ENCODE results near the gene PCDHB15.
"Not testable (repeated sequence)": the region's sequence is repeated elsewhere in the genome, so short reads cannot be mapped to it uniquely, and the experiment has no call there.

PCDHB15 gene

GRCh38 chr5:141245250-141245717 lies at the start of gene PCDHB15:
Gene PCDHB15, plus strand, starts transcription at chr5:141245395. Its CDS starts 184 bp downstream, at chr5:141245579.
- DNase-seq (ENCODE audit: extremely low read depth in 1 of 2, low read depth in 1 of 2) = no peak

DNA sequence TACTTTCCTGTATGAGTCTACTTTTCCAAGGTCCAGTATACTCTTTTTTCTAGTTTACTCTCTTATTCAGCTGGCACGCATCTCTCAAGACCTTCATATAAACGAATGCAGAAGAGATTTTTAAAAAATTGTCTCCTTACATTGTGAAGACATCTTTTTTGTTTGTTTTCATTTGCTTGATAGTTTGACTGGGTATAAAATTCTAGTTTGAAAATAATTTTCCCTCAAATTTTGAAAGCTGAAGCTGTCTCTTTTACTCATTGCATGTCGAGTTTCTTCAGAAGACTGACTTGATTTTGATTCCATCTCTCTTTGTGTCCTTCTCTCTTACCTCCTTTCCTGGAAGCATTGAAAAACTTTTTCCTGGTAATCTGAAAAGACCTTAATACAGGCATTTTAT lies 48.8 kb upstream of the PCDHB15 start:
- no peak for DNase-seq (ENCODE audit: extremely low read depth in 1 of 2, low read depth in 1 of 2)

DNA sequence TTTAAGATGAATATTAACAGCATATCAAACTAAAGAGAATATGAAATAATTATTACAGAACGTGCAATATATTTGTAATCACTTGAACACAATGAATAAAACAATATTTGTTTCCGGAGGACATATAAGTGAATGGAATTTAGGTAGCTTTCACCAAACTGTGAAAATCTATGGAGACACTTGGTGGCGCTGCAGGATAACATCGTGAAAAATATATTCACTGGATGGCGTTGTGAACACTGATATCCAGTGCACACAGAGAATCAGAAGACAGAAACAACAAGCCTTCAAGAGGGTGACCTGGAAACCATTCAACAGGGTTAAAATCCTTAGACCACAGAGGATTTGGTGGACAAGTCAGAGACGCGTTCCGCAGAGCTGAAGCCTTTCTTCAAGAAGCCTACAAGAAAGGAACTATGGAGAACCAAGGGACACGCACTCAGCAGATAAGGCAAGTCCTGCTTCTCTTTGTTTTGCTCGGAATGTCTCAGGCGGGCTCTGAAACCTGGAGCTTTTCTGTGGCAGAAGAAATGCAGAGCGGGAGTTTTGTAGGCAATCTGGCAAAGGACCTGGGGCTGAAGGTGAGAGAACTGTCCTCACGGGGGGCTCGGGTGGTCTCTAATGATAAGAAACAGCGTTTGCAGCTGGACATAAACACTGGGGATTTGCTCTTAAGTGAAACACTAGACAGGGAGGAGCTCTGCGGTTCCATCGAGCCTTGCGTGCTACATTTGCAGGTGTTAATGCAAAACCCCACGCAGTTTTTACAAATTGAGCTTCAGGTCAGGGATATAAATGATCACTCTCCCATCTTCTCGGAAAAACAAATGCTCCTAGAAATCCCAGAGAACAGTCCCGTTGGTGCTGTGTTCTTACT lies 45.6 kb upstream of the PCDHB15 start, which contains the start of gene PCDHB11:
Gene PCDHB11 (plus strand): TSS at position 269 of the 877 bp plus-strand sequence. CDS start 148 bp downstream, at position 417.
- DNase-seq (ENCODE audit: extremely low read depth in 1 of 2, low read depth in 1 of 2) = no peak

GRCh38 chr5:141201126-141201525 lies 44.1 kb upstream of the PCDHB15 start:
- not testable (repeated sequence) for DNase-seq (ENCODE audit: extremely low read depth in 1 of 2, low read depth in 1 of 2)

DNA sequence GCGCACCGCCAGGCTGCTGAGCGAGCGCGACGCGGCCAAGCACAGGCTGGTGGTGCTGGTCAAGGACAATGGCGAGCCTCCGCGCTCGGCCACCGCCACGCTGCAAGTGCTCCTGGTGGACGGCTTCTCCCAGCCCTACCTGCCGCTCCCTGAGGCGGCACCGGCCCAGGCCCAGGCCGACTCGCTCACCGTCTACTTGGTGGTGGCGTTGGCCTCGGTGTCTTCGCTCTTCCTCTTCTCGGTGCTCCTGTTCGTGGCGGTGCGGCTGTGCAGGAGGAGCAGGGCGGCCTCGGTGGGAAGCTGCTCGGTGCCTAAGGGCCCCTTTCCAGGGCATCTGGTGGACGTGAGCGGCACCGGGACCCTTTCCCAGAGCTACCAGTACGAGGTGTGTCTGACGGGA lies 43.5 kb upstream of the PCDHB15 start:
- DNase-seq (ENCODE audit: extremely low read depth in 1 of 2, low read depth in 1 of 2) = not testable (repeated sequence)

DNA sequence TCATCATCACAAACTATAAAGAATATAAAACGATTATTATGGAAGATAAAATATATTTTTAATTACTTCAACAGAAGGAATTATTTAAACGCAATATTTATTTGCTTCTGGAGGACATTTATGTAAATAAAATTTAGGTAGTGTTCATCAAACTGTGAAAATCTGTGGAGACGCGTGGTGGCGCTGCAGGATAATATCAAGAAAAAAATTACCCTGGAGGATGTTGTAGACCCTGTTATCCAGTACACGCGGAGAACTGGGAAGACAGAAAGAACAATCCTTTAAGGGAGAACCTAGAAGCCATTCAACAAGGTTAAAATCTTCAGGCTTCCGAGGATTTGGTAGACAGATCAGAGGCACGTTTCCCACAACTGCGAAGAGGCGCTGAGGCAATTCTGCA lies 36.7 kb upstream of the PCDHB15 start, which contains the start of gene PCDHB12:
Gene PCDHB12 (plus strand): TSS at position 242 of the 400 bp plus-strand sequence. CDS start 189 bp downstream, outside the sequence.
- no peak for DNase-seq (ENCODE audit: extremely low read depth in 1 of 2, low read depth in 1 of 2)

- DNase-seq (ENCODE audit: extremely low read depth in 1 of 2, low read depth in 1 of 2) = not testable (repeated sequence)
These were observed 34.9 kb upstream of the PCDHB15 start for GRCh38 chr5:141210281-141210680.

DNA sequence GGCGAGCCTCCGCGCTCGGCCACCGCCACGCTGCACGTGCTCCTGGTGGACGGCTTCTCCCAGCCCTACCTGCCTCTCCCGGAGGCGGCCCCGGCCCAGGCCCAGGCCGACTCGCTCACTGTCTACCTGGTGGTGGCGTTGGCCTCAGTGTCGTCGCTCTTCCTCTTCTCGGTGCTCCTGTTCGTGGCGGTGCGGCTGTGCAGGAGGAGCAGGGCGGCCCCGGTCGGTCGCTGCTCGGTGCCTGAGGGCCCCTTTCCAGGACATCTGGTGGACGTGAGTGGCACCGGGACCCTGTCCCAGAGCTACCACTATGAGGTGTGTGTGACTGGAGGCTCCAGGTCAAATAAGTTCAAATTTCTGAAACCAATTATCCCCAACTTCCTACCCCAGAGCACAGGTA lies 34.3 kb upstream of the PCDHB15 start:
- not testable (repeated sequence) for DNase-seq (ENCODE audit: extremely low read depth in 1 of 2, low read depth in 1 of 2)

DNA sequence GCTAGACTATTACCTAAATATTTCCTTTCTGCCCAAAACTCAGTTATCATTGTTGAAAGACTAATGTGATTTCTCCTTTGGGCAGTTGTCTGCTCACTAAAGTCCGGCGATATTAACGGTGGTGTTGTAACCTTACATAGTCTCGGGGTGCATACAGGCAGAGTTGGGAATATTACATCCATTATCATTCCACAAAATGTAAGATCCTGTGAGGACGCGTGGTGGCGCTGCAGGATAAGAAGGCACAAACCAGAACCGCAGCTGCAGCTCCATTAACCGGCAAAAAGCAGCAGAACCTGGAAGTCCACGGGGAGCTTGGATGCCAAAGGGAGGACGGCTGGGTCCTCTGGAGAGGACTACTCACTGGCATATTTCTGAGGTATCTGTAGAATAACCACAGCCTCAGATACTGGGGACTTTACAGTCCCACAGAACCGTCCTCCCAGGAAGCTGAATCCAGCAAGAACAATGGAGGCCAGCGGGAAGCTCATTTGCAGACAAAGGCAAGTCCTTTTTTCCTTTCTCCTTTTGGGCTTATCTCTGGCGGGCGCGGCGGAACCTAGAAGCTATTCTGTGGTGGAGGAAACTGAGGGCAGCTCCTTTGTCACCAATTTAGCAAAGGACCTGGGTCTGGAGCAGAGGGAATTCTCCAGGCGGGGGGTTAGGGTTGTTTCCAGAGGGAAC lies 31.4 kb upstream of the PCDHB15 start, which contains the start of gene PCDHB13:
Gene PCDHB13 (plus strand): TSS at position 264 of the 684 bp plus-strand sequence. CDS start 205 bp downstream, at position 469.
- not testable (repeated sequence) for DNase-seq (ENCODE audit: extremely low read depth in 1 of 2, low read depth in 1 of 2)

GRCh38 chr5:141214583-141214982 lies 30.6 kb upstream of the PCDHB15 start:
- not testable (repeated sequence) for DNase-seq (ENCODE audit: extremely low read depth in 1 of 2, low read depth in 1 of 2)

DNA sequence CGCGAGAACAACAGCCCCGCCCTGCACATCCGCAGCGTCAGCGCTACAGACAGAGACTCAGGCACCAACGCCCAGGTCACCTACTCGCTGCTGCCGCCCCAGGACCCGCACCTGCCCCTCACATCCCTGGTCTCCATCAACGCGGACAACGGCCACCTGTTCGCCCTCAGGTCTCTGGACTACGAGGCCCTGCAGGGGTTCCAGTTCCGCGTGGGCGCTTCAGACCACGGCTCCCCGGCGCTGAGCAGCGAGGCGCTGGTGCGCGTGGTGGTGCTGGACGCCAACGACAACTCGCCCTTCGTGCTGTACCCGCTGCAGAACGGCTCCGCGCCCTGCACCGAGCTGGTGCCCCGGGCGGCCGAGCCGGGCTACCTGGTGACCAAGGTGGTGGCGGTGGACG lies 29.7 kb upstream of the PCDHB15 start:
- DNase-seq (ENCODE audit: extremely low read depth in 1 of 2, low read depth in 1 of 2) = not testable (repeated sequence)

DNA sequence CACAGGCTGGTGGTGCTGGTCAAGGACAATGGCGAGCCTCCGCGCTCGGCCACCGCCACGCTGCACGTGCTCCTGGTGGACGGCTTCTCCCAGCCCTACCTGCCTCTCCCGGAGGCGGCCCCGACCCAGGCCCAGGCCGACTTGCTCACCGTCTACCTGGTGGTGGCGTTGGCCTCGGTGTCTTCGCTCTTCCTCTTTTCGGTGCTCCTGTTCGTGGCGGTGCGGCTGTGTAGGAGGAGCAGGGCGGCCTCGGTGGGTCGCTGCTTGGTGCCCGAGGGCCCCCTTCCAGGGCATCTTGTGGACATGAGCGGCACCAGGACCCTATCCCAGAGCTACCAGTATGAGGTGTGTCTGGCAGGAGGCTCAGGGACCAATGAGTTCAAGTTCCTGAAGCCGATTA lies 29.2 kb upstream of the PCDHB15 start:
- DNase-seq (ENCODE audit: extremely low read depth in 1 of 2, low read depth in 1 of 2) = not testable (repeated sequence)

DNA sequence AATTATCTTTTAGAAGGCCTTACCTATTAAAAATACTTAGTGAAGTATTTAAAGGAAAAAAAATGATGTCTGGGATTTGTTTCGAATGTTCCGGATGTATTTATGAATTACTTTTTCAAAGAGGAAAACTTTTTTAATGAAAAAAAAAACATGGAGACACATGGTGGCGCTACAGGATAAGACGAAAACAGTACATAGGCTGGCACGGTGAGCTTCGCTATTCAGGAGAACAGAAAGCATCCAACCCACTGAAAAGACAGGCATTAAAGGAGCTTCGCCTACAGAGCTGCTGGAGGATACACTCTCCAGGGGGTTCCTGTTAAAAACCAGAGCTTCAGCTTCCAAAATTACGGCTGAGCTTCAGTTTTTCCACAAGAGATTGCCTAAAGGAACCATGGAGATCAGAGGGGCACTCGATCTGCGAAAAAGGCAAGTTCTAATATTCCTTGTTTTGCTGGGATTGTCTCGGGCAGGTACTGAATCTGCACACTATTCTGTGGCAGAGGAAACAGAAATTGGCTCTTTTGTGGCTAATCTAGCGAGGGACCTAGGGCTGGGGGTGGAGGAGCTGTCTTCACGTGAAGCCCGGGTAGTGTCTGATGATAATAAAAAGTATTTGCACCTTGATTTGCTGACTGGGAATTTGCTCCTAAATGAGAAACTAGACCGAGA lies 21.9 kb upstream of the PCDHB15 start, which contains the start of gene PCDHB14:
Gene PCDHB14 (plus strand): TSS at position 232 of the 672 bp plus-strand sequence. CDS start 163 bp downstream, at position 395.
- no peak for DNase-seq (ENCODE audit: extremely low read depth in 1 of 2, low read depth in 1 of 2)

GRCh38 chr5:141224844-141225243 lies 20.4 kb upstream of the PCDHB15 start:
- not testable (repeated sequence) for DNase-seq (ENCODE audit: extremely low read depth in 1 of 2, low read depth in 1 of 2)

GRCh38 chr5:141225421-141225820 lies 19.8 kb upstream of the PCDHB15 start:
- DNase-seq (ENCODE audit: extremely low read depth in 1 of 2, low read depth in 1 of 2) = not testable (repeated sequence)

DNA sequence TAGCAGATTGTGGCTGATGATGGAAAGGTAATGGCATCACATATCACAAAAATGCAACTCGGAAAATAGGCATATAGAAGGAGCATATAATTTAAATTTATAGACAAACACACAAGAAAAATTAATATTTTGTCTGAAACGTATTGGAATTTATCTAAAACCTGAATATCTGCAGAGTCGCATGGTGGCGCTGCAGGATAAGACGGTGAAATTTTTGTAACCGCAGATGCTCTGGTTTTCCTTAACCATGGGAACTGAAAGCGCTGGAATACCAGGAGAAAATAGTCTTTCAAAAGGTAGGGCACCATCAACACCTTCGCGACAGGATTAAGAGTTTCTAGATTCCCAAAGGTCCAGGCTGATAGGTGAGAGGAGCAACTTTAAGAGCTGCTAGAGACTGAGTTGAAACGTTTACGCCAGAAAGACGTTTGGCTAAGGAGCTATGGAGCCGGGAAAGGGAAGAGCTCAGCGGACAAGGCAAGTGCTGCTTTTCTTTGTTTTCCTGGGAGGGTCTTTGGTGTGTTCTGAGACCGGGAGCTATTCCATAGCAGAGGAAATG lies 11.0 kb upstream of the PCDHB15 start:
- DNase-seq (ENCODE audit: extremely low read depth in 1 of 2, low read depth in 1 of 2) = no peak

DNA sequence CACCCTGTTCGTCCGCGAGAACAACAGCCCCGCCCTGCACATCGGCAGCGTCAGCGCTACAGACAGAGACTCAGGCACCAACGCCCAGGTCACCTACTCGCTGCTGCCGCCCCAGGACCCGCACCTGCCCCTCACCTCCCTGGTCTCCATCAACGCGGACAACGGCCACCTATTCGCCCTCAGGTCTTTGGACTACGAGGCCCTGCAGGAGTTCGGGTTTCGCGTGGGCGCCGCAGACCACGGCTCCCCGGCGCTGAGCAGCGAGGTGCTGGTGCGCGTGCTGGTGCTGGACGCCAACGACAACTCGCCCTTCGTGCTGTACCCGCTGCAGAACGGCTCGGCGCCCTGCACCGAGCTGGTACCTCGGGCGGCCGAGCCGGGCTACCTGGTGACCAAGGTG lies 9.3 kb upstream of the PCDHB15 start:
- DNase-seq (ENCODE audit: extremely low read depth in 1 of 2, low read depth in 1 of 2) = not testable (repeated sequence)

- DNase-seq (ENCODE audit: extremely low read depth in 1 of 2, low read depth in 1 of 2) = no peak
These were observed 8.5 kb upstream of the PCDHB15 start for GRCh38 chr5:141236516-141237313.

DNA sequence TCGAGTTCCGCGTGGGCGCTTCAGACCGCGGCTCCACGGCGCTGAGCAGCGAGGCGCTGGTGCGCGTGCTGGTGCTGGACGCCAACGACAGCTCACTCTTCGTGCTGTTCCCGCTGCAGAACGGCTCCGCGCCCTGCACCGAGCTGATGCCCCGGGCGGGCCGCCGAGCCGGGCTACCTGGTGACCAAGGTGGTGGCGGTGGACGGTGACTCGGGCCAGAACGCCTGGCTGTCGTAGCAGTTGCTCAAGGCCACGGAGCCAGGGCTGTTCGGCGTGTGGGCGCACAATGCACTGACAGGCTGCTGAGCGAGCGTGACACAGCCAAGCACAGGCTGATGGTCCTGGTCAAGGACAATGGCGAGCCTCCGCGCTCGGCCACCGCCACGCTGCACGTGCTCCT lies 3.7 kb upstream of the PCDHB15 start:
- no peak for DNase-seq (ENCODE audit: extremely low read depth in 1 of 2, low read depth in 1 of 2)

All from stimulated activated CD8-positive, alpha-beta memory T cell treated with anti-CD3 and anti-CD28 coated beads, Interleukin-7, amount 100 ng/mL, for 48 hours (primary cell).